Measurements from ENCODE around the gene CASD1. TPM values are rescaled to one million over a fixed set of nuclear protein-coding genes. Genes with fewer than 3 reads are reported as not detected.

The CASD1 gene
- total and polyA plus RNA-seq, 10 of the 15 experiments (the other 5 are each of a cell fraction or from before 2014, with no cell fraction given), result 4.0 to 18.6 (median 10.7) TPM

DNA sequence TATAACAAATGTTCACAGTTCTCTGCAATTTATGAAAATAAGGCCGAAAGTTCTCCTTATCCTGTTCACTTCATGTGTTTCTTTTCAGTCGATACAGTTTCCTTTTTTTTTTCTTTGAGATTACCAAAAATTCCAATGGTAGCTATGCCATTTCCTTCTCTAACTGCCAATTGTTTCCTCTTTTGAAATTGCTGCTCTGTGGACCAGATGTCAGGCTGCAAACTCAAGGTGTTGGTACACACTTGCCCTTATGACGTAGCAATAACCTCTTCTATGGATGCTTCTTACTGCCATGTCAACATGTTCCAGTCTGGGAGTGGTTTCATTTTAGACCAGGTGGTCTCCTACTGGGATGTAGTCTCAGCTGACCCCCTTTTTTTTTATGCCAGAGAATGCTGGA is 52.9 kb downstream of the CASD1 start:
- DNase-seq (ENCODE audit: low read depth, low spot score), result no peak
- ChIA-PET SMC1A (ENCODE audit: uncharacterized antibody, unreplicated experiment) (no interaction called here), RAD21 (ENCODE audit: unreplicated experiment) (no interaction called here), POLR2A (no interaction called here), CTCF (interaction anchor here (0.6 kb wide), 1 partner anchor 690 kb away, joined by 3 read pairs; no protein-coding TSS in a partner anchor)
- Histone ChIP-seq H3K79me2 (ENCODE audit: control insufficient read depth, insufficient read depth, low read length) (no peaks in the 10 kb centered on the region), H3K4me3 (no peak overlapping the region), H3K27ac (ENCODE audit: control insufficient read depth, insufficient read depth) (no peak overlapping the region), H3K4me1 (ENCODE audit: control insufficient read depth, insufficient read depth, low read length) (no peaks in the 10 kb centered on the region), H3K36me3 (ENCODE audit: control insufficient read depth in 2 of 2, insufficient read depth in 2 of 2, low read length in 1 of 2) (no peaks in the 10 kb centered on the region; a peak in 2 of 4 replicates), H2AFZ (ENCODE audit: control insufficient read depth, low read depth, low read length) (no peak overlapping the region), H3K27me3 (replicated peaks in 1 of 2; ENCODE audit: control insufficient read depth in 2 of 2, insufficient read depth in 2 of 2, low read length in 1 of 2) (no peaks in the 10 kb centered on the region), H3K9me3 (replicated peaks; ENCODE audit: control insufficient read depth, insufficient read depth, low read length) (no peaks in the 10 kb centered on the region), H4K20me1 (ENCODE audit: control insufficient read depth, insufficient read depth) (no peaks in the 10 kb centered on the region), H3K4me2 (ENCODE audit: control insufficient read depth, insufficient read depth) (no peak overlapping the region), H3K9ac (ENCODE audit: control insufficient read depth, insufficient read depth, low read length) (no peak overlapping the region)
- in situ Hi-C loops (cut with MboI), result no loop called here
- ATAC-seq, result no peak
- FAIRE-seq, result no peak
- TF ChIP-seq, protein P1, sequence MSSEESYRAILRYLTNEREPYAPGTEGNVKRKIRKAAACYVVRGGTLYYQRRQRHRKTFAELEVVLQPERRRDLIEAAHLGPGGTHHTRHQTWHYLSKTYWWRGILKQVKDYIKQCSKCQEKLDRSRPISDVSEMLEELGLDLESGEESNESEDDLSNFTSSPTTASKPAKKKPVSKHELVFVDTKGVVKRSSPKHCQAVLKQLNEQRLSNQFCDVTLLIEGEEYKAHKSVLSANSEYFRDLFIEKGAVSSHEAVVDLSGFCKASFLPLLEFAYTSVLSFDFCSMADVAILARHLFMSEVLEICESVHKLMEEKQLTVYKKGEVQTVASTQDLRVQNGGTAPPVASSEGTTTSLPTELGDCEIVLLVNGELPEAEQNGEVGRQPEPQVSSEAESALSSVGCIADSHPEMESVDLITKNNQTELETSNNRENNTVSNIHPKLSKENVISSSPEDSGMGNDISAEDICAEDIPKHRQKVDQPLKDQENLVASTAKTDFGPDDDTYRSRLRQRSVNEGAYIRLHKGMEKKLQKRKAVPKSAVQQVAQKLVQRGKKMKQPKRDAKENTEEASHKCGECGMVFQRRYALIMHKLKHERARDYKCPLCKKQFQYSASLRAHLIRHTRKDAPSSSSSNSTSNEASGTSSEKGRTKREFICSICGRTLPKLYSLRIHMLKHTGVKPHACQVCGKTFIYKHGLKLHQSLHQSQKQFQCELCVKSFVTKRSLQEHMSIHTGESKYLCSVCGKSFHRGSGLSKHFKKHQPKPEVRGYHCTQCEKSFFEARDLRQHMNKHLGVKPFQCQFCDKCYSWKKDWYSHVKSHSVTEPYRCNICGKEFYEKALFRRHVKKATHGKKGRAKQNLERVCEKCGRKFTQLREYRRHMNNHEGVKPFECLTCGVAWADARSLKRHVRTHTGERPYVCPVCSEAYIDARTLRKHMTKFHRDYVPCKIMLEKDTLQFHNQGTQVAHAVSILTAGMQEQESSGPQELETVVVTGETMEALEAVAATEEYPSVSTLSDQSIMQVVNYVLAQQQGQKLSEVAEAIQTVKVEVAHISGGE (CRISPR knock-in tag; IDR thresholded peaks at IDR 0.05), result no peak
- no peak for TF ChIP-seq PML (IDR thresholded peaks at IDR 0.05; ENCODE audit: low read length)
- TF ChIP-seq MYB (IDR thresholded peaks at IDR 0.05; ENCODE audit: borderline replicate concordance, low read depth, low read length), result no peak
- TF ChIP-seq DPF2 (IDR thresholded peaks at IDR 0.05), result no peak
- TF ChIP-seq, protein P2, sequence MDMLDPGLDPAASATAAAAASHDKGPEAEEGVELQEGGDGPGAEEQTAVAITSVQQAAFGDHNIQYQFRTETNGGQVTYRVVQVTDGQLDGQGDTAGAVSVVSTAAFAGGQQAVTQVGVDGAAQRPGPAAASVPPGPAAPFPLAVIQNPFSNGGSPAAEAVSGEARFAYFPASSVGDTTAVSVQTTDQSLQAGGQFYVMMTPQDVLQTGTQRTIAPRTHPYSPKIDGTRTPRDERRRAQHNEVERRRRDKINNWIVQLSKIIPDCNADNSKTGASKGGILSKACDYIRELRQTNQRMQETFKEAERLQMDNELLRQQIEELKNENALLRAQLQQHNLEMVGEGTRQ (IDR thresholded peaks at IDR 0.05; ENCODE audit: borderline replicate concordance, low read depth, low read length), result no peak
- TF ChIP-seq, protein P3, sequence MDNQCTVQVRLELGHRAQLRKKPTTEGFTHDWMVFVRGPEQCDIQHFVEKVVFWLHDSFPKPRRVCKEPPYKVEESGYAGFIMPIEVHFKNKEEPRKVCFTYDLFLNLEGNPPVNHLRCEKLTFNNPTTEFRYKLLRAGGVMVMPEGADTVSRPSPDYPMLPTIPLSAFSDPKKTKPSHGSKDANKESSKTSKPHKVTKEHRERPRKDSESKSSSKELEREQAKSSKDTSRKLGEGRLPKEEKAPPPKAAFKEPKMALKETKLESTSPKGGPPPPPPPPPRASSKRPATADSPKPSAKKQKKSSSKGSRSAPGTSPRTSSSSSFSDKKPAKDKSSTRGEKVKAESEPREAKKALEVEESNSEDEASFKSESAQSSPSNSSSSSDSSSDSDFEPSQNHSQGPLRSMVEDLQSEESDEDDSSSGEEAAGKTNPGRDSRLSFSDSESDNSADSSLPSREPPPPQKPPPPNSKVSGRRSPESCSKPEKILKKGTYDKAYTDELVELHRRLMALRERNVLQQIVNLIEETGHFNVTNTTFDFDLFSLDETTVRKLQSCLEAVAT (IDR thresholded peaks at IDR 0.05), result no peak
- TF ChIP-seq EED (IDR thresholded peaks at IDR 0.05; ENCODE audit: low read depth), result no peak
- WGBS (ENCODE audit: insufficient coverage, insufficient replicate concordance, low lambda C conversion rate, missing lambda C conversion rate), result 88% methylated on average over 3 of the region's 3 CpGs
- no TSS peak for BruUV-seq (replicated peaks)
- intact Hi-C loops (cut with micrococcal nuclease; ENCODE audit: unreplicated experiment), result no loop called here

Measured in GM12878 (cell line).